Smooth muscle cell (in vitro differentiated cells): Measurements from ENCODE around the gene VWCE. TPM values are rescaled to one million over a fixed set of nuclear protein-coding genes. Genes with fewer than 3 reads are reported as not detected.
A peak's percentile ranks its signal among the peaks of the same experiment; 100 is the strongest.

Experiments
- DNase-seq: peaks from one replicate; lab custom pipeline; 2025; ENCODE audit not compliant: unreplicated experiment; lab: John Stamatoyannopoulos, UW
- H2AFZ ChIP-seq: fragments of 200-600 bp; sonication (generic); 2 replicates; pipeline ENCODE4 v1.6.0; 2016; ENCODE audit warnings: antibody characterized with exemption, low read depth, mild to moderate bottlenecking
- H3F3A ChIP-seq: fragments of 200-600 bp; sonication (generic); 2 replicates; pipeline ENCODE4 v1.6.0; 2017; ENCODE audit warnings: antibody characterized with exemption, low read depth
- H3K27ac ChIP-seq: fragments of 200-600 bp; sonication (generic); 2 replicates; pipeline ENCODE4 v1.5.1; 2016; ENCODE audit warnings: low read depth, mild to moderate bottlenecking
- H3K27me3 ChIP-seq: fragments of 200-600 bp; sonication (generic); 2 replicates; pipeline ENCODE4 v1.6.1; 2016; ENCODE audit warnings: low read depth, mild to moderate bottlenecking
- H3K36me3 ChIP-seq: fragments of 200-600 bp; sonication (generic); 2 replicates; pipeline ENCODE4 v1.5.1; 2016; ENCODE audit warnings: low read depth
- H3K4me1 ChIP-seq: fragments of 200-600 bp; sonication (generic); 2 replicates; pipeline ENCODE4 v1.5.1; 2016; ENCODE audit warnings: low read depth
- H3K4me2 ChIP-seq: fragments of 200-600 bp; sonication (generic); 2 replicates; pipeline ENCODE4 v1.6.0; 2016; ENCODE audit warnings: mild to moderate bottlenecking
- H3K4me3 ChIP-seq: fragments of 200-600 bp; sonication (generic); 2 replicates; pipeline ENCODE4 v1.5.1; 2016; ENCODE audit warnings: mild to moderate bottlenecking
- H3K79me2 ChIP-seq: fragments of 200-600 bp; sonication (generic); 2 replicates; pipeline ENCODE4 v1.6.0; 2016; ENCODE audit warnings: low read depth, mild to moderate bottlenecking
- H3K9ac ChIP-seq: fragments of 200-600 bp; sonication (generic); 2 replicates; pipeline ENCODE4 v1.6.0; 2016; ENCODE audit warnings: low read depth
- H3K9me3 ChIP-seq: fragments of 200-600 bp; sonication (generic); replicated peaks from 2 replicates; pipeline ENCODE4 v1.5.1; 2016; ENCODE audit warnings: low read depth
- H4K20me1 ChIP-seq: fragments of 200-600 bp; sonication (generic); 2 replicates; pipeline ENCODE4 v1.6.0; 2016; ENCODE audit warnings: low read depth
- WGBS: methylation state at CpG from one replicate; pipeline ENCODE4 v1.1.7; 2016; ENCODE audit warnings: low lambda C conversion rate; 5-methylcytosine and 5-hydroxymethylcytosine counted together
- polyA plus RNA-seq: library from polyadenylated mRNA; unstranded; fragments of >200 nt; fragmentation: Nextera tagmentation; extraction: Ambion mirVana; gene quantifications from 2 replicates; pipeline ENCODE4 v1.2.1, GENCODE V29; 2016
- total RNA-seq: library from RNA; depleted of rRNA; stranded (reverse); fragments of >200 nt; gene quantifications from 2 replicates; pipeline ENCODE4 v1.2.3, GENCODE V29; 2014
- TF ChIP-seq, protein P1 (sequence below): fragments of 200-600 bp; sonication (generic); IDR thresholded peaks from 2 replicates; pipeline ENCODE4 v1.5.1; 2017; ENCODE audit warnings: borderline replicate concordance, mild to moderate bottlenecking, antibody characterized with exemption; ENCODE audit not compliant: insufficient read depth, poor library complexity, severe bottlenecking

VWCE gene
- total and polyA plus RNA-seq, 2 experiments from 2014 or later = 1.5 to 2.4 TPM

GRCh38 chr11:61334434-61335354 is 39.6 kb upstream of the VWCE start:
- H3K27ac ChIP-seq = no peak overlapping the region
- H3K79me2 ChIP-seq = peaks cover 32% of the 10 kb centered on the region
- TF ChIP-seq, protein P1, sequence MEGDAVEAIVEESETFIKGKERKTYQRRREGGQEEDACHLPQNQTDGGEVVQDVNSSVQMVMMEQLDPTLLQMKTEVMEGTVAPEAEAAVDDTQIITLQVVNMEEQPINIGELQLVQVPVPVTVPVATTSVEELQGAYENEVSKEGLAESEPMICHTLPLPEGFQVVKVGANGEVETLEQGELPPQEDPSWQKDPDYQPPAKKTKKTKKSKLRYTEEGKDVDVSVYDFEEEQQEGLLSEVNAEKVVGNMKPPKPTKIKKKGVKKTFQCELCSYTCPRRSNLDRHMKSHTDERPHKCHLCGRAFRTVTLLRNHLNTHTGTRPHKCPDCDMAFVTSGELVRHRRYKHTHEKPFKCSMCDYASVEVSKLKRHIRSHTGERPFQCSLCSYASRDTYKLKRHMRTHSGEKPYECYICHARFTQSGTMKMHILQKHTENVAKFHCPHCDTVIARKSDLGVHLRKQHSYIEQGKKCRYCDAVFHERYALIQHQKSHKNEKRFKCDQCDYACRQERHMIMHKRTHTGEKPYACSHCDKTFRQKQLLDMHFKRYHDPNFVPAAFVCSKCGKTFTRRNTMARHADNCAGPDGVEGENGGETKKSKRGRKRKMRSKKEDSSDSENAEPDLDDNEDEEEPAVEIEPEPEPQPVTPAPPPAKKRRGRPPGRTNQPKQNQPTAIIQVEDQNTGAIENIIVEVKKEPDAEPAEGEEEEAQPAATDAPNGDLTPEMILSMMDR = no peak
- no peak for DNase-seq
- H3K27me3 ChIP-seq = no peaks in the 10 kb centered on the region
- H3K9ac ChIP-seq = no peak overlapping the region
- no peak overlapping the region for H3K4me3 ChIP-seq
- H3K9me3 ChIP-seq = no peaks in the 10 kb centered on the region
- no peak overlapping the region for H2AFZ ChIP-seq
- H3K4me1 ChIP-seq = peaks cover 21% of the 10 kb centered on the region
- H3K4me2 ChIP-seq = no peak overlapping the region
- H3F3A ChIP-seq = no peaks in the 10 kb centered on the region
- no peaks in the 10 kb centered on the region for H3K36me3 ChIP-seq
- WGBS = 82% methylated on average over 16 of the region's 16 CpGs
- H4K20me1 ChIP-seq = peaks cover 24% of the 10 kb centered on the region

DNA sequence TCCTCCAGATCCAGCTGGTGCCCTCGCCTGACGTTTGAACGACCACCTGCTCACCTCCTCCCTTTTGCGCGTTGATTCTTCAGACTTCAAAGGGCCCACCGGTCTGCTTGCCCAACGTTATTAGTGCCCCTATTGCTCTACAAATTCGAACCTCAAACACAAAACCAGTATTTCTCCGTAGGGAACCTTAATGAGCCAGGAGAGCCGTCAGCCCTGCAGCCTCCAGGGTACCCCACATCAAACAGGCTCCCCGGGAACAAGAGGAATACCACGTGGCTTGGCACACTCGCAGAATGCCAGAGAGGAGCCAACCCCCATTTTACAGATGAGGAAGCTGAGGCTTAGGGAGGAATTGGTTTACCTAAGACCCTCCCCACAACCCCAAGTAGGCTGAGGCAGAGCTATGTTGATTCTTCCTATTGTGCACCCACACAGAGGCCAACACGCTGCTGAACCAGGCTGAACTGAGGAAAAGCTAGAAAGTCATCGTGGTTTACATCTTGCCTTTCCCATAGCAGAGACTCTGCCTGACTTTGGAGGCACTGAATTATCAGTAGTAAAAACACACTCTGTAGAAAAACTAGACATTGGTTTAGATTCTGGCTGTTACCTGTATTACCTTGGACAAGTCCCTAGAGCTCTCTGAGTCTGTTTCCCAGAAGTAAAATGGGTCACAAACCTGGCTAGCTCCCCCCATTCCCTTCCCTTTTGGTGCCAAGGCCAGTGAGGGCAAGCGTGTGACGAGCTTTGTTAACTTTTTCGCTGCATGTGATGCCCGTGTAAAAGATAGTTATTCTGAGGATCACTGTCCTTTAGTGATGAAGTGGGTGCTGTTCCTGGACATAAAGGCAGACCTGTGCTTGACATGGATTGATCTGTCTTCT is 38.7 kb upstream of the VWCE start:
- H3K36me3 ChIP-seq = no peaks in the 10 kb centered on the region
- WGBS = 38% methylated on average over 19 of the region's 19 CpGs
- H3K4me2 ChIP-seq = peak overlapping the region; percentile 88
- peak overlapping the region; percentile 81 for H3K27ac ChIP-seq
- peaks cover 21% of the 10 kb centered on the region for H3K4me1 ChIP-seq
- H4K20me1 ChIP-seq = peaks cover 33% of the 10 kb centered on the region
- DNase-seq = no peak
- H2AFZ ChIP-seq = peak overlapping the region; percentile 86
- peaks cover 41% of the 10 kb centered on the region for H3K79me2 ChIP-seq
- H3K9me3 ChIP-seq = no peaks in the 10 kb centered on the region
- H3K27me3 ChIP-seq = no peaks in the 10 kb centered on the region
- TF ChIP-seq, protein P1 = no peak
- H3K4me3 ChIP-seq = peak overlapping the region; percentile 90
- H3K9ac ChIP-seq = peak overlapping the region; percentile 97
- no peaks in the 10 kb centered on the region for H3F3A ChIP-seq

DNA sequence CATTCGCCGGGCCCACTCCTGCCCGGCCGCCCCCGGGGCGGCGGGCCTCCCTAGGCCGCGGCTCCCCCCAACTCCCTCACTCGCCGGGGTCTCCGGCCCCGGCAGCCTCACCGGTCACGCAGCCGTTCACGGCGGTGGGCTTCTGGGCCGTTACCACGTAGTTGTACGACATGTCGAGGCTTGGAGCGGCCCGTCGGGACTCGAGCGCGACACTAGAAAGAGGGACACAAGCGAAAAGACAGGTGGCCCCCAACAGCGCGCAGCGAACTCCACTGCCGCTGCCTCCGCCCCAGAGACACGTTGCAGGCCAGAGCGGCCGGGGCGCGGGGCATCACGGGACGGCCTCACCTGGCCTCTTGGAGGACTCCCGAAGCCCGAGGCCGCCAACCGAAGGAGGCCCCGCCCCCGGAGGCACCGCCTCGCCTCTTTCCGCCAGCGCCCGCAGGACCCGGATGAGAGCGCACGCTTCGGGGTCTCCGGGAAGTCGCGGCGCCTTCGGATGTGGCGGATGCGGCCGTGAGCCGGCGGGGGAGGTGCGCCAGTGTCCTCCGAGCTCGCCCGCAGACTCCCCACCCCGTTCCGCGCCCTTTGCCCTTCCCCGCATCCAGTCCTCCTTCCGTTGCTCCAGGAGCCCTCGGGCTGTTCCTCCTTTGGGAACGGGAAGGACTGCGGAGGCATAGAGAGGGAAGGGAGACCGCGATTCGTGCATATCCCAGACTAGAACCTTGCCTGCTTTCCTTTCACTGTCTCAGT is 37.9 kb upstream of the VWCE start, which contains the start of the genes DDB1 and TKFC:
TSS of gene DDB1 (minus strand) at position 309 of the 753 bp plus-strand sequence. CDS start at position 172, 137 bp downstream.
TSS of gene TKFC (plus strand) at position 432 of the 753 bp plus-strand sequence. CDS start 1,501 bp downstream, outside the sequence.
- peaks cover 21% of the 10 kb centered on the region for H3K4me1 ChIP-seq
- H3K27me3 ChIP-seq = no peaks in the 10 kb centered on the region
- peak within 1 kb of the TSS; percentile 90 for H3K4me3 ChIP-seq
- H3K36me3 ChIP-seq = no peaks in the 10 kb centered on the region
- H3F3A ChIP-seq = no peaks in the 10 kb centered on the region
- H3K9ac ChIP-seq = peak within 1 kb of the TSS; percentile 97
- peaks cover 42% of the 10 kb centered on the region for H4K20me1 ChIP-seq
- peak within 1 kb of the TSS; percentile 88 for H3K4me2 ChIP-seq
- peak within 1 kb of the TSS; percentile 81 for H3K27ac ChIP-seq
- peak within 1 kb of the TSS; percentile 86 for H2AFZ ChIP-seq
- WGBS = under 1% methylated on average over 70 of the region's 81 CpGs
- TF ChIP-seq, protein P1 = no peak
- peak; percentile 67 for DNase-seq
- H3K79me2 ChIP-seq = peaks cover 49% of the 10 kb centered on the region
- H3K9me3 ChIP-seq = no peaks in the 10 kb centered on the region
